MG63 (cell line): ENCODE data around the gene BIN1. TPM values are rescaled to one million over a fixed set of nuclear protein-coding genes. Genes with fewer than 3 reads are reported as not detected.

Source experiments
- DNase-seq: peaks from one replicate; pipeline ENCODE4 v3.0.0-alpha.2; 2020
- H3K27me3 ChIP-seq: fragments of 250-450 bp; sonication (Bioruptor Pico); 2 replicates; pipeline ENCODE4 v1.5.1; 2020; ENCODE audit warnings: mild to moderate bottlenecking, moderate library complexity
- H3K36me3 ChIP-seq: fragments of 250-450 bp; sonication (Bioruptor Pico); 2 replicates; pipeline ENCODE4 v1.5.1; 2020; ENCODE audit warnings: mild to moderate bottlenecking, moderate library complexity
- H3K4me3 ChIP-seq: fragments of 250-450 bp; sonication (Bioruptor Pico); 2 replicates; pipeline ENCODE4 v1.5.1; 2020; ENCODE audit warnings: mild to moderate bottlenecking, moderate library complexity
- H3K9me3 ChIP-seq: fragments of 250-450 bp; sonication (Bioruptor Pico); 2 replicates; pipeline ENCODE4 v1.5.1; 2020; ENCODE audit warnings: mild to moderate bottlenecking, moderate library complexity
- total RNA-seq: library from RNA; depleted of rRNA; stranded (reverse); fragments of >200 nt; shearing (Covaris generic); gene quantifications from 2 replicates; pipeline ENCODE4 v1.2.3, GENCODE V29; 2014; ENCODE audit warnings: low replicate concordance

The BIN1 gene
- total RNA-seq, 1 experiment from 2014 or later, result 50.8 TPM

GRCh38 chr2:127061375-127062273 lies 45.3 kb downstream of the BIN1 start:
- no peak for DNase-seq
- H3K36me3 ChIP-seq, result peaks cover 4% of the 10 kb centered on the region; the same call in 1 of the 2 replicates
- no peak overlapping the region for H3K4me3 ChIP-seq
- H3K27me3 ChIP-seq, result no peaks in the 10 kb centered on the region
- H3K9me3 ChIP-seq, result no peaks in the 10 kb centered on the region

- Histone ChIP-seq H3K27me3 (no peaks in the 10 kb centered on the region), H3K4me3 (no peak overlapping the region), H3K9me3 (no peaks in the 10 kb centered on the region), H3K36me3 (peaks cover 4% of the 10 kb centered on the region; the same call in 1 of the 2 replicates)
- no peak for DNase-seq
Measured at GRCh38 chr2:127060264-127060945, 46.5 kb downstream of the BIN1 start.

GRCh38 chr2:127059559-127059958 lies 47.4 kb downstream of the BIN1 start:
- H3K4me3 ChIP-seq, result no peak overlapping the region
- H3K27me3 ChIP-seq, result no peaks in the 10 kb centered on the region
- H3K36me3 ChIP-seq, result peaks cover 4% of the 10 kb centered on the region; the same call in 1 of the 2 replicates
- no peak for DNase-seq
- no peaks in the 10 kb centered on the region for H3K9me3 ChIP-seq

- no peak overlapping the region for H3K4me3 ChIP-seq
- no peaks in the 10 kb centered on the region for H3K27me3 ChIP-seq
- H3K9me3 ChIP-seq, result no peaks in the 10 kb centered on the region
- no peak for DNase-seq
- peaks cover 4% of the 10 kb centered on the region; the same call in 1 of the 2 replicates for H3K36me3 ChIP-seq
Measured at GRCh38 chr2:127058954-127059252, 48.1 kb downstream of the BIN1 start.

GRCh38 chr2:127058246-127058953 lies 48.6 kb downstream of the BIN1 start:
- no peak for DNase-seq
- Histone ChIP-seq H3K4me3 (no peak overlapping the region), H3K36me3 (peaks cover 4% of the 10 kb centered on the region; the same call in 1 of the 2 replicates), H3K27me3 (no peaks in the 10 kb centered on the region), H3K9me3 (no peaks in the 10 kb centered on the region)

GRCh38 chr2:127057371-127058245 lies 49.3 kb downstream of the BIN1 start:
- no peaks in the 10 kb centered on the region for H3K27me3 ChIP-seq
- no peak overlapping the region for H3K4me3 ChIP-seq
- peaks cover 2% of the 10 kb centered on the region; the same call in 1 of the 2 replicates for H3K36me3 ChIP-seq
- H3K9me3 ChIP-seq, result no peaks in the 10 kb centered on the region
- no peak for DNase-seq

- H3K4me3 ChIP-seq, result no peak overlapping the region
- no peak for DNase-seq
- no peaks in the 10 kb centered on the region for H3K36me3 ChIP-seq
- no peaks in the 10 kb centered on the region for H3K27me3 ChIP-seq
- no peaks in the 10 kb centered on the region for H3K9me3 ChIP-seq
Measured at GRCh38 chr2:127056631-127057370, 50.2 kb downstream of the BIN1 start.

- Histone ChIP-seq H3K9me3 (no peaks in the 10 kb centered on the region), H3K27me3 (no peaks in the 10 kb centered on the region)
- no peak for DNase-seq
Measured at GRCh38 chr2:127056086-127056485, 50.9 kb downstream of the BIN1 start.

GRCh38 chr2:127055786-127056076 lies 51.2 kb downstream of the BIN1 start:
- no peaks in the 10 kb centered on the region for H3K27me3 ChIP-seq
- no peak for DNase-seq
- no peak overlapping the region for H3K4me3 ChIP-seq
- H3K9me3 ChIP-seq, result no peaks in the 10 kb centered on the region
- no peaks in the 10 kb centered on the region for H3K36me3 ChIP-seq

More at GRCh38 chr2:127056086-127056485, 50.9 kb downstream of the BIN1 start:
- H3K4me3 ChIP-seq, result no peak overlapping the region
- no peaks in the 10 kb centered on the region for H3K36me3 ChIP-seq

- no peaks in the 10 kb centered on the region for H3K9me3 ChIP-seq
- no peak overlapping the region for H3K4me3 ChIP-seq
- H3K27me3 ChIP-seq, result no peaks in the 10 kb centered on the region
- no peak for DNase-seq
- H3K36me3 ChIP-seq, result no peaks in the 10 kb centered on the region
Measured at GRCh38 chr2:127054996-127055785, 51.8 kb downstream of the BIN1 start.

GRCh38 chr2:127054604-127054930 lies 52.4 kb downstream of the BIN1 start:
- Histone ChIP-seq H3K27me3 (no peaks in the 10 kb centered on the region), H3K36me3 (no peaks in the 10 kb centered on the region), H3K9me3 (no peaks in the 10 kb centered on the region), H3K4me3 (no peak overlapping the region)
- no peak for DNase-seq

GRCh38 chr2:127053731-127054603 lies 53.0 kb downstream of the BIN1 start:
- Histone ChIP-seq H3K27me3 (no peaks in the 10 kb centered on the region), H3K9me3 (no peaks in the 10 kb centered on the region), H3K4me3 (no peak overlapping the region), H3K36me3 (no peaks in the 10 kb centered on the region)
- DNase-seq, result no peak

- Histone ChIP-seq H3K27me3 (no peaks in the 10 kb centered on the region), H3K4me3 (no peak overlapping the region), H3K9me3 (no peaks in the 10 kb centered on the region), H3K36me3 (no peaks in the 10 kb centered on the region)
- no peak for DNase-seq
Measured at GRCh38 chr2:127052771-127053691, 53.9 kb downstream of the BIN1 start.
